Hepatocyte (in vitro differentiated cells): Measurements from ENCODE around the gene ANKRD34B.

ENCODE experiments used
- EZH2 ChIP-seq: fragments of 200-600 bp; sonication (generic); IDR thresholded peaks from 2 replicates; pipeline ENCODE4 v1.6.1; 2016; ENCODE audit warnings: antibody characterized with exemption, mild to moderate bottlenecking, borderline replicate concordance
- EZH2phosphoT487 ChIP-seq: fragments of 200-600 bp; sonication (generic); IDR thresholded peaks from one replicate; pipeline ENCODE4 v1.6.1; 2018; ENCODE audit warnings: antibody characterized with exemption, mild to moderate bottlenecking, low read depth, moderate library complexity; ENCODE audit not compliant: unreplicated experiment, severe bottlenecking
- TF ChIP-seq, protein P1 (sequence below): fragments of 200-600 bp; sonication (generic); IDR thresholded peaks from 2 replicates; pipeline ENCODE4 v1.5.1; 2016; ENCODE audit warnings: antibody characterized with exemption, mild to moderate bottlenecking; ENCODE audit not compliant: poor library complexity

DNA sequence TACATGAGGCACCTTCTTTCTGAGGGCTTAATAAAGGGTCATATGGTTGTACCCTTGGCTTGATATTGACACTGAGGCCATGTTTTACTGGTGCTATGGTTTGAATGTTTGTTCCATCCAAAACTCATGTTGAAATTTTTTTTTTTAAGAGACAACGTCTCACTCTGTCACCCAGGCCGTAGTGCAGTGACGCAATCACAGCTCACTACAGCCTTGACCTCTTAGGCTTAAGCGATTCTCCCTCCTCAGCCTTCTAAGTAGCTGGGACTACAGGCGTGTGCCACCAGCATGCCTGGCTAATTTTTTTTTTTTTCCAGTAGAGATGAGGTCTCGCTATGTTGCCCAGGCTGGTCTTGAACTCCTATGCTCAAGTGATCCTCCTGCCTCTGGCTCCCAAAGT lies 61.2 kb downstream of the ANKRD34B start:
- TF ChIP-seq, protein P1, sequence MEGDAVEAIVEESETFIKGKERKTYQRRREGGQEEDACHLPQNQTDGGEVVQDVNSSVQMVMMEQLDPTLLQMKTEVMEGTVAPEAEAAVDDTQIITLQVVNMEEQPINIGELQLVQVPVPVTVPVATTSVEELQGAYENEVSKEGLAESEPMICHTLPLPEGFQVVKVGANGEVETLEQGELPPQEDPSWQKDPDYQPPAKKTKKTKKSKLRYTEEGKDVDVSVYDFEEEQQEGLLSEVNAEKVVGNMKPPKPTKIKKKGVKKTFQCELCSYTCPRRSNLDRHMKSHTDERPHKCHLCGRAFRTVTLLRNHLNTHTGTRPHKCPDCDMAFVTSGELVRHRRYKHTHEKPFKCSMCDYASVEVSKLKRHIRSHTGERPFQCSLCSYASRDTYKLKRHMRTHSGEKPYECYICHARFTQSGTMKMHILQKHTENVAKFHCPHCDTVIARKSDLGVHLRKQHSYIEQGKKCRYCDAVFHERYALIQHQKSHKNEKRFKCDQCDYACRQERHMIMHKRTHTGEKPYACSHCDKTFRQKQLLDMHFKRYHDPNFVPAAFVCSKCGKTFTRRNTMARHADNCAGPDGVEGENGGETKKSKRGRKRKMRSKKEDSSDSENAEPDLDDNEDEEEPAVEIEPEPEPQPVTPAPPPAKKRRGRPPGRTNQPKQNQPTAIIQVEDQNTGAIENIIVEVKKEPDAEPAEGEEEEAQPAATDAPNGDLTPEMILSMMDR = no peak
- no peak for TF ChIP-seq EZH2phosphoT487
- TF ChIP-seq EZH2 = no peak
